HepG2 (cell line): ENCODE data around the gene SMOC1. TPM values are rescaled to one million over a fixed set of nuclear protein-coding genes. Genes with fewer than 3 reads are reported as not detected.

Experiments
- ARNT ChIP-seq: fragments of 450-650 bp; IDR thresholded peaks from 2 replicates; pipeline ENCODE4 v1.6.1; 2017
- CBX2 ChIP-seq, 2 experiments: fragments of 200-600 bp in 1 of 2; sonication (generic); formaldehyde crosslinking in 1 of 2; IDR thresholded peaks; 2 replicates each; pipeline versions ENCODE4 v1.7.0 to v1.8.1; 2018 to 2022; ENCODE audit warnings: low read depth in 2 of 2, low read length in 1 of 2, mild to moderate bottlenecking in 1 of 2, missing genetic modification reagents in 1 of 2
- CEBPB ChIP-seq: IDR thresholded peaks from 2 replicates; pipeline ENCODE4 v1.6.1; 2011; ENCODE audit warnings: low read depth, low read length, improper control_type of control experiment, borderline replicate concordance
- CSRNP2 ChIP-seq: sonication (generic); formaldehyde crosslinking; conservative IDR thresholded peaks from 2 replicates; pipeline ENCODE4 v1.8.0; 2022; ENCODE audit warnings: low read depth, missing genetic modification reagents
- GATA4 ChIP-seq: sonication (generic); IDR thresholded peaks from 2 replicates; pipeline ENCODE4 v1.6.1; 2016; ENCODE audit warnings: antibody characterized with exemption, low read depth, borderline replicate concordance
- HNF4A ChIP-seq: sonication (generic); formaldehyde crosslinking; IDR thresholded peaks from 2 replicates; pipeline ENCODE4 v1.4.0; 2020; ENCODE audit warnings: missing genetic modification reagents
- IRF1 ChIP-seq: sonication (generic); formaldehyde crosslinking; IDR thresholded peaks from 2 replicates; pipeline ENCODE4 v1.4.0; 2020; ENCODE audit warnings: low read depth, mild to moderate bottlenecking, missing genetic modification reagents
- JUND ChIP-seq: sonication (generic); formaldehyde crosslinking; IDR thresholded peaks from 2 replicates; pipeline ENCODE4 v1.8.0; 2022; ENCODE audit warnings: mild to moderate bottlenecking, missing genetic modification reagents
- NFRKB ChIP-seq: fragments of 450-650 bp; IDR thresholded peaks from 2 replicates; pipeline ENCODE4 v1.6.1; 2017
- SNRNP70 ChIP-seq: fragments of 200-400 bp; formaldehyde crosslinking; IDR thresholded peaks from 2 replicates; pipeline ENCODE4 v1.6.1; 2017; ENCODE audit warnings: mild to moderate bottlenecking, low read depth, low read length, moderate library complexity
- XRCC5 ChIP-seq: fragments of 200-400 bp; formaldehyde crosslinking; optimal IDR thresholded peaks from 2 replicates; pipeline ENCODE3; 2017; ENCODE audit warnings: mild to moderate bottlenecking, low read length
- ZBTB4 ChIP-seq: sonication (generic); formaldehyde crosslinking; IDR thresholded peaks from 2 replicates; pipeline ENCODE4 v1.4.0; 2020; ENCODE audit warnings: missing genetic modification reagents, mild to moderate bottlenecking, borderline replicate concordance
- ZBTB8A ChIP-seq: sonication (generic); formaldehyde crosslinking; IDR thresholded peaks from 2 replicates; pipeline ENCODE4 v1.4.0; 2020; ENCODE audit warnings: mild to moderate bottlenecking, low read depth, missing genetic modification reagents, borderline replicate concordance
- ZKSCAN8 ChIP-seq: IDR thresholded peaks from 2 replicates; pipeline ENCODE4 v1.6.1; 2016; ENCODE audit warnings: borderline replicate concordance, missing genetic modification reagents, missing compliant biosample characterization
- ZNF276 ChIP-seq: sonication (generic); formaldehyde crosslinking; IDR thresholded peaks from 2 replicates; pipeline ENCODE4 v1.4.0; 2020; ENCODE audit warnings: mild to moderate bottlenecking, low read depth, missing genetic modification reagents
- ZNF567 ChIP-seq: sonication (generic); formaldehyde crosslinking; IDR thresholded peaks from 2 replicates; pipeline ENCODE4 v1.8.1; 2023; ENCODE audit warnings: mild to moderate bottlenecking, missing genetic modification reagents, borderline replicate concordance
- ZNF572 ChIP-seq: sonication (generic); formaldehyde crosslinking; IDR thresholded peaks from 2 replicates; pipeline ENCODE4 v1.5.1; 2020; ENCODE audit warnings: mild to moderate bottlenecking, missing genetic modification reagents
- ZNF598 ChIP-seq: sonication (generic); formaldehyde crosslinking; IDR thresholded peaks from 2 replicates; pipeline ENCODE4 v1.5.1; 2020; ENCODE audit warnings: mild to moderate bottlenecking, missing genetic modification reagents, borderline replicate concordance
- ZNF691 ChIP-seq: sonication (generic); formaldehyde crosslinking; IDR thresholded peaks from 2 replicates; pipeline ENCODE4 v1.4.0; 2020; ENCODE audit warnings: missing genetic modification reagents, low read depth, mild to moderate bottlenecking, borderline replicate concordance
- polyA plus RNA-seq, 8 experiments: library from polyadenylated mRNA; depleted of rRNA in 3 of 8; stranded (reverse) in 7 of 8; unstranded in 1 of 8; fragments of >200 nt; fragmentation: Illumina TruSeq in 4 of 8; extraction: Trizol in 4 of 8; gene quantifications; 2 replicates each; pipeline versions ENCODE4 v1.2.1 to v1.2.3, GENCODE V29; 2011 to 2016; ENCODE audit warnings: low read depth in 4 of 8, missing spikeins in 1 of 8, mixed read lengths in 1 of 8; ENCODE audit not compliant: insufficient read depth in 1 of 8
- total RNA-seq, 5 experiments: library from RNA; depleted of rRNA; stranded (reverse); fragments of >200 nt; fragmentation: Illumina TruSeq; extraction: Trizol; gene quantifications; 2 replicates each; pipeline ENCODE4 v1.2.3, GENCODE V29; 2016; ENCODE audit warnings: low read depth in 1 of 5

The SMOC1 gene
- total and polyA plus RNA-seq, 2 of the 13 experiments (the other 11 are each of a cell fraction or from before 2014, with no cell fraction given), result 17.8 to 35.6 TPM

- TF ChIP-seq GATA4 (no peak), SNRNP70 (no peak), ZNF598 (CRISPR knock-in tag) (no peak), NFRKB (no peak), CBX2 (IDR thresholded peaks at IDR 0.05; ENCODE audit: low read depth, low read length) (no peak), CBX2 (CRISPR knock-in tag; IDR thresholded peaks at IDR 0.05; ENCODE audit: low read depth) (peak; percentile 73; the same call in 1 of the 2 replicates), HNF4A (CRISPR knock-in tag) (no peak), ZBTB4 (CRISPR knock-in tag) (peak; percentile 46; the same call in 1 of the 2 replicates), ZKSCAN8 (CRISPR knock-in tag) (peak; percentile 31; the same call in 1 of the 2 replicates), ZNF691 (CRISPR knock-in tag) (peak; percentile 94; the same call in 1 of the 2 replicates), ARNT (no peak), IRF1 (CRISPR knock-in tag) (peak; percentile 90; the same call in 1 of the 2 replicates), JUND (CRISPR knock-in tag) (peak; percentile 34; the same call in 1 of the 2 replicates), ZNF276 (peak; percentile 85; the same call in 1 of the 2 replicates), CEBPB (no peak), XRCC5 (peak; percentile 42), ZBTB8A (CRISPR knock-in tag) (0 out of 2 replicates have a peak, but pooled peaks have one; percentile 41), CSRNP2 (CRISPR knock-in tag) (no peak), ZNF567 (CRISPR knock-in tag) (no peak; the same call in 1 of the 2 replicates), ZNF572 (CRISPR knock-in tag) (0 out of 2 replicates have a peak, but pooled peaks have one; percentile 16)
Measured at GRCh38 chr14:70045844-70046535, 166.8 kb downstream of the SMOC1 start (continued).
